MCF 10A (cell line): ENCODE results near the gene RAB35. TPM values are rescaled to one million over a fixed set of nuclear protein-coding genes. Genes with fewer than 3 reads are reported as not detected.

Source experiments
- BruUV-seq: library from RNA; stranded (reverse); fragments of 400-500 nt; replicated peaks from 2 replicates; lab custom pipeline; 2021; lab: Mats Ljungman, UMichigan
- CTCF ChIA-PET: fragments of 300-600 bp; sonication (Branson Sonifier 250); formaldehyde crosslinking; extraction: SDS; loops from one replicate; lab custom pipeline; 2021; ENCODE audit warnings: antibody characterized with exemption, inconsistent platforms; lab: Yijun Ruan, JAX
- POLR2A ChIA-PET: fragments of 300-600, 350-650 bp; sonication (Branson Sonifier 250); formaldehyde crosslinking; extraction: SDS; loops from one replicate; lab custom pipeline; 2020; ENCODE audit warnings: antibody characterized with exemption, inconsistent platforms; lab: Yijun Ruan, JAX
- DNase-seq: peaks from one replicate; pipeline ENCODE4 v3.0.0-alpha.2; 2018; ENCODE audit not compliant: unreplicated experiment
- H3K27ac Mint-ChIP-seq: one replicate; pipeline ENCODE4 v1.8.0; 2022; ENCODE audit warnings: mild to moderate bottlenecking, low read depth, mixed read lengths; ENCODE audit not compliant: unreplicated experiment
- H3K27me3 Mint-ChIP-seq: one replicate; pipeline ENCODE4 v1.8.0; 2022; ENCODE audit warnings: mixed read lengths; ENCODE audit not compliant: insufficient read depth, unreplicated experiment
- H3K36me3 Mint-ChIP-seq: one replicate; pipeline ENCODE4 v1.8.0; 2022; ENCODE audit warnings: mild to moderate bottlenecking, moderate library complexity, mixed read lengths; ENCODE audit not compliant: insufficient read depth, unreplicated experiment
- H3K4me1 Mint-ChIP-seq: one replicate; pipeline ENCODE4 v1.8.0; 2022; ENCODE audit warnings: mixed read lengths; ENCODE audit not compliant: insufficient read depth, unreplicated experiment
- H3K4me3 Mint-ChIP-seq: one replicate; pipeline ENCODE4 v1.8.0; 2022; ENCODE audit warnings: mild to moderate bottlenecking, moderate library complexity, mixed read lengths; ENCODE audit not compliant: unreplicated experiment
- H3K9me3 Mint-ChIP-seq: one replicate; pipeline ENCODE4 v1.8.0; 2022; ENCODE audit warnings: mixed read lengths; ENCODE audit not compliant: unreplicated experiment
- intact Hi-C: fragments of 100-400 bp; cut with micrococcal nuclease; formaldehyde crosslinking; loops from 2 replicates; pipeline ENCODE4 v1.14.1; 2022
- total RNA-seq: library from RNA; stranded (reverse); gene quantifications from 2 replicates; pipeline ENCODE4 v1.2.3, GENCODE V29; 2022
- TF ChIP-seq, protein P1 (sequence below): fragments of 200-600 bp; IDR thresholded peaks from one replicate; pipeline ENCODE4 v1.8.0; 2022; ENCODE audit warnings: antibody characterized with exemption, mild to moderate bottlenecking; ENCODE audit not compliant: unreplicated experiment

Gene RAB35
- total RNA-seq, 1 experiment from 2014 or later, result 57.8 TPM

DNA sequence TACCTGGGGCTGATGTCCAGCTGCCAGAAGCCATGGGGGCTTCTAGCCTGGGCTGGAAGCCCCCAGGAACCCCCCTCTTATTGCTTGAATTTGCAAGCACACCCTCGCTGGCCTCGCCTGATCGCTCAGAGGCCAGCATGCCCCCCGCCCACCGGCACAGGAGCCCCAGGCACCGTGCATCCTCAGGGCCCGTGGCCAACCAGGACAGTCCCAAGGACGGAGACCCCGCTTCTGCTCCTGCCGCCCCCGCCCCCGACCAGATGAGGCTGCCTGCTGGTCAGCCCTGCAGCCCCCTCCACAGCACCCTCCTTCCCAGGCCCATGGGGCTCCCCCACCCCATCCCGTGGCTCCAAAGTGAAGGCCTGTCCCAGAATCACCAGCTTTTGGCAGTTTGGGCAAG is 21.2 kb downstream of the RAB35 start:
- peaks cover 7% of the 10 kb centered on the region for H3K4me1 Mint-ChIP-seq
- TF ChIP-seq, protein P1, sequence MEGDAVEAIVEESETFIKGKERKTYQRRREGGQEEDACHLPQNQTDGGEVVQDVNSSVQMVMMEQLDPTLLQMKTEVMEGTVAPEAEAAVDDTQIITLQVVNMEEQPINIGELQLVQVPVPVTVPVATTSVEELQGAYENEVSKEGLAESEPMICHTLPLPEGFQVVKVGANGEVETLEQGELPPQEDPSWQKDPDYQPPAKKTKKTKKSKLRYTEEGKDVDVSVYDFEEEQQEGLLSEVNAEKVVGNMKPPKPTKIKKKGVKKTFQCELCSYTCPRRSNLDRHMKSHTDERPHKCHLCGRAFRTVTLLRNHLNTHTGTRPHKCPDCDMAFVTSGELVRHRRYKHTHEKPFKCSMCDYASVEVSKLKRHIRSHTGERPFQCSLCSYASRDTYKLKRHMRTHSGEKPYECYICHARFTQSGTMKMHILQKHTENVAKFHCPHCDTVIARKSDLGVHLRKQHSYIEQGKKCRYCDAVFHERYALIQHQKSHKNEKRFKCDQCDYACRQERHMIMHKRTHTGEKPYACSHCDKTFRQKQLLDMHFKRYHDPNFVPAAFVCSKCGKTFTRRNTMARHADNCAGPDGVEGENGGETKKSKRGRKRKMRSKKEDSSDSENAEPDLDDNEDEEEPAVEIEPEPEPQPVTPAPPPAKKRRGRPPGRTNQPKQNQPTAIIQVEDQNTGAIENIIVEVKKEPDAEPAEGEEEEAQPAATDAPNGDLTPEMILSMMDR, result no peak
- no peak overlapping the region for H3K4me3 Mint-ChIP-seq
- peaks cover 60% of the 10 kb centered on the region for H3K36me3 Mint-ChIP-seq
- no peaks in the 10 kb centered on the region for H3K27me3 Mint-ChIP-seq
- no peaks in the 10 kb centered on the region for H3K9me3 Mint-ChIP-seq
- ChIA-PET POLR2A (interaction anchor here (0.6 kb wide), 1 partner anchor 194 kb away, joined by 3 read pairs; no protein-coding TSS in a partner anchor), CTCF (no interaction called here)
- DNase-seq, result no peak
- intact Hi-C loops, result no loop called here
- no TSS peak for BruUV-seq
- H3K27ac Mint-ChIP-seq, result no peak overlapping the region

DNA sequence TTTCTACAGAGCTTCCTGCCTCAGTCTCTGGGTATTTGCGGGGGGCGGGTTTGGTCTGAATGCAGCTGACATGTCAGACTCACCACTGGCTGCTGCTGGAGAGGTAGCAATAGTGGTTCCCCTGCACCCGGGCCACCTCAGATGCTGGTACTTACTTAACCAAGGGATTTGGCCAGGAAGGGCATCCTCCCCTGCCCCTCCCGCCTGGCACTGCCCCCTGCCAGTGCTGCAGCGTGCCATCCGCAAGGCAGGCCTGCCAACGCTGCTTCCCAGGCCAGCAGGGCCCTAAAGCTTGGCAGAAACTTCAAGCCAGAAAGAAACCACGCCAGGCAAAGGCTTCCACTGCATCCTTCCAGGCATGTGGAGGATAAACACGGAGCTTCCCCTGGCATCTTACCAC is 22.1 kb downstream of the RAB35 start:
- no peak for DNase-seq
- H3K4me1 Mint-ChIP-seq, result peaks cover 7% of the 10 kb centered on the region
- BruUV-seq, result no TSS peak
- H3K27me3 Mint-ChIP-seq, result no peaks in the 10 kb centered on the region
- H3K36me3 Mint-ChIP-seq, result peaks cover 51% of the 10 kb centered on the region
- CTCF ChIA-PET, result no interaction called here
- TF ChIP-seq, protein P1, result no peak
- intact Hi-C loops, result no loop called here
- POLR2A ChIA-PET, result interaction anchor here (0.6 to 1.2 kb wide), 3 partner anchors 12 to 195 kb away, joined by 3 to 4 read pairs (median 3); partner anchors contain the start of gene BICDL1
- no peak overlapping the region for H3K27ac Mint-ChIP-seq
- no peak overlapping the region for H3K4me3 Mint-ChIP-seq
- H3K9me3 Mint-ChIP-seq, result no peaks in the 10 kb centered on the region

DNA sequence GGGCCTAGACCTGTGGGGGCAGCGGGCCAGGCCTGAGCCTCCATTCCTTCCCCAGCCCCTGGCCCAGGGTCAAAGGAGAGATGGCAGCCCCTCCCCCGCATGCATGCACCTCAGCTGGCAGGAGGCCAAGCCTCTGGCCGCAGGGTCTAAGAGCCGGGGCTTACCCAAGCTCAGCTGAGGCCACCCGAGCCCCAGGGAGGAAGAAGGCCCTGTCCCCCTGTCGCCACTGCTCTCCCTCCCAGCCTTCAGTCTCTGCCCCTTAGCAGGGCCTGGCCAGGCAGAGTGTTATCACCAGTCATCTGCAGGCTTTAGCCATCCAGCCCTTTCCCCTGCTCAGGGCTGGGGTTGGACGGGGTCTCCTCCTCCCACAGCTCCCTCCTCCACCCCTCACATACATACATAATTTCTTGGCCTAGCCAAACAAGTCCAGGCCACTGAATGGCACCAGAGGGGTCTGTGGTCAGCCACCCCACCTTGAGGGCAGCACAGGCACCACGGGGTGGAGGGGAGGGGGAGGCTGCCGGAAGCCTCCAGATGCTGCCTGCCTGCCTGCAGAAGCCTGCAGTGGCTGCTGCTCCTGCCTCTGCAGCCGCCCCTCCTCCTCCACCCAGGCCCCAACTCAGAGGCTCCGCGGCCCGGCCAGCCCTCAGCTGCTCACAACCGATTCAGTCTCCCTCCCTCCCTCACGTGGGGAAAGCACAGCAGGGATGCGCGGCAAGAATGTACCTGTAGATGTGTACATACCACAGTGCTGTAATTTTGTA is 22.8 kb downstream of the RAB35 start:
- Mint-ChIP-seq H3K36me3 (peaks cover 50% of the 10 kb centered on the region), H3K27me3 (no peaks in the 10 kb centered on the region), H3K27ac (no peak overlapping the region), H3K9me3 (no peaks in the 10 kb centered on the region), H3K4me3 (no peak overlapping the region), H3K4me1 (peaks cover 7% of the 10 kb centered on the region)
- ChIA-PET CTCF (interaction anchor here (0.7 to 0.8 kb wide), 2 partner anchors 85 to 136 kb away, joined by 3 to 4 read pairs; no protein-coding TSS in a partner anchor), POLR2A (interaction anchor here (0.9 to 1.2 kb wide), 4 partner anchors 13 to 105 kb away, joined by 3 to 4 read pairs (median 3); partner anchors contain the start of genes BICDL1 and RAB35)
- DNase-seq, result no peak
- BruUV-seq, result no TSS peak
- intact Hi-C loops, result no loop called here
- TF ChIP-seq, protein P1, result no peak

DNA sequence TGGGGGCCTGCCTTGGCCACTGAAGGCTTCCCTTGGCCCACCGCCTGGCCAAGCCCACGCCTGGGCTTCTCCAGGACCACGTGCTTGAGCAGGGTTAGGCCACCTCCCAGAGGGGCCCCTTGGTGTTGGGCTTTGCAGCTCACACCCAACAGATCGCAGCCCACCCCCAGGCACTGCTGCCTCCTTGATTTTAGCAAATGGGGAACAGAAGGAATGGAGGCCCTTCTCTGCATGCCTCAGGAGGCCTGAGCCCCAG is 23.3 kb downstream of the RAB35 start:
- H3K27me3 Mint-ChIP-seq, result no peaks in the 10 kb centered on the region
- POLR2A ChIA-PET, result interaction anchor here (0.9 to 1.2 kb wide), 3 partner anchors 14 to 104 kb away, joined by 3 read pairs; partner anchors contain the start of gene RAB35

More for the DNA sequence above, 23.3 kb downstream of the RAB35 start:
- peaks cover 48% of the 10 kb centered on the region for H3K36me3 Mint-ChIP-seq
- TF ChIP-seq, protein P1, result no peak
- no peaks in the 10 kb centered on the region for H3K9me3 Mint-ChIP-seq
- no TSS peak for BruUV-seq
- CTCF ChIA-PET, result interaction anchor here (0.8 kb wide), 1 partner anchor 135 kb away, joined by 4 read pairs; no protein-coding TSS in a partner anchor
- peaks cover 7% of the 10 kb centered on the region for H3K4me1 Mint-ChIP-seq
- no peak overlapping the region for H3K27ac Mint-ChIP-seq
- intact Hi-C loops, result no loop called here
- no peak for DNase-seq
- no peak overlapping the region for H3K4me3 Mint-ChIP-seq
